NCI-H2227 (cell line): ENCODE results near the gene DDX24.

ENCODE experiments used
- DNase-seq: peaks from one replicate; lab custom pipeline; 2025; ENCODE audit not compliant: unreplicated experiment; lab: John Stamatoyannopoulos, UW

The DDX24 gene

DNA sequence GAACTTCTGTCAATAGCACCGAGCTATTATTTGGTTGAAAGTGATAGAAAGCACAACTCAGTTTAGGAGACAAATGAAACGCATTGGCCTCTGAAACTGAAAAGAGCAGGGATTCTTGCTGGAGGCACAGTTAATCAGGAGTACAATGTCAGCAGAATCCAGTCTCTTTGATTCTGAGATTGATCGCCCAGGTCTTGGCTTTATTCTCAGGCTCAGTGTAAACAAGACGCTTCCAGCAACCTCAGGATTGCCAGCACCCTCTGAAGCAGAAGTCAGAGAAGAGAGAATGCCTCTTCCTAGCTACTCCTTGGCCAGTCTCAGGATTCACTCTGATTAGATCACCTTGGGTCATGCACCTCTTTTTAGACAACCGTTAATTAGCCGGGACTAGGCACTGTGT lies 66.6 kb downstream of the DDX24 start:
- DNase-seq = no peak

DNA sequence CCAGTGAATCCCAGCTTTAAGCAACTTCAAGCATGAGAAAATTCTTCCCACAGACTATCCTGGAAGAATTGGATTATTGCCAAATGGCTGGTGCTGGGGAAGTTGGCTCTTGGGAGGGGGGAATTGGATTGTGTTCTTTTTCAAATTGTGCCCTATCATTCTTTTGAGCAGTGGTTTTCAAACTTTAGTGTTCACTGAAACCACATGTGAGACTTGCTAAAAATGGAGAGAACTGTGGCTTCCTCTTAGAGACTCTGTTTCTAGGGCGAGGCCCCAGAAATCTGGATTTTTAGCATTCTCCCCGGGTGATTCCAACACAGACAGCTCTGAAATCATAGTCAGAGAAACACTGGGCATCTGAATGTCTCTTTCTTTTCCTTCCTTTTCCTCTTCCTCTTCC lies 69.2 kb downstream of the DDX24 start:
- DNase-seq = peak; percentile 14

DNA sequence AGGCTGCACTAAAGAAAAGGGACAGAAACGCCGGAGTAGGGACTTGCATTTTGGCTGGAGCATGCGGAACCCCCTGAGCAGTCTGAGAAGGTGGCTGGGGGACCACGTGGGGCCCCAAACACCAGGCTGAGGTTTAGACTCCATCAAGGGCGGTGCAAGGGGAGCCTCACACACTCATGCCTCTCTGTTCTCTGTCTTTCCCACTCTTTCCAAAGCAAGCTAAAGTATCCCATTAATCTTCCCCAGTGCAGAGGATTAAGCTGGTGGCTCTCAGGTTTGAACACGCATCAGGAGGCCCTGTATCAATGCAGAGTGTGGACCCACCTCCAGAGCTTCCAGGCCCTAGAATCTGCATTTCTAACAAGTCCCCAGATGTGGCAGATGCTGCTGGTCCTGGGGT lies 70.4 kb downstream of the DDX24 start:
- DNase-seq = no peak

DNA sequence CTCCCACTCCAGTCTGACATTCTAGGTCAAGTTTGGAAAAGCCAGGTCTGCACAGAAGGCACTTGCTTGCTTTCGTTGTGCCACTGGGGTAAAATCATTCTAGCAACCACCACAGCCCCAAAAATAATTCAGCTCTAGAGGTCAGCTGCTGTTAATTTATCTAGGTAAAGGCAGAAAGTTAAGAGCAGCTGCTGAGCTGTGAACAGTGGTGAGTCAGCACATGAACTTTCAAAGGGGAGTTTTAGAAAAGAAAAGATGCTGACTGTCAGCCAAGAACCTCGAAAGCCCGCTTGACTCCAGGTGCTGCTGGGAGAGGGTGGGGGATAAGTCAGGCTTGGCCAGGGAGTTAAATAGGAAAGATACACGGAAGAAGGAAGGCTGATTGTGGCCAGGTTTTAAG lies 71.2 kb downstream of the DDX24 start:
- DNase-seq = no peak

DNA sequence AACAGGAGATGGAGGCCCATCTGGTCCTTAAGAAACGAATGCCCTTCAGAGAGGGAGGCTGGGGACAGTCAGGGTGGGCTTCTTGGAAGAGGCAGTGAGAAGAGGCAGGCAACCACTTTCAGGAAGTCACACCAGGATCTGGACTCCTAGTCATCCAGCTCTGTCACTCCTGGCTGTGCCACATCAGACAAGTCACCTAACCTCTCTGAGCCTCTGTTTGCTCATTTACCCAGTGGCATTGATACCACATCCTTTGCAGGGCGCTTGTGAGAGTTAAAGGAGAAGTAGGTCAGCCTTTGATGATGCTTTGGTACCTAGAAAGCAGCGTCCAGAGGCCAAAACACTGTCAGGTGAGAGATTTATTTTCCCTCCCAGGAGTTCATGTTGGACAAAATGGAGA lies 72.8 kb downstream of the DDX24 start:
- DNase-seq = no peak

DNA sequence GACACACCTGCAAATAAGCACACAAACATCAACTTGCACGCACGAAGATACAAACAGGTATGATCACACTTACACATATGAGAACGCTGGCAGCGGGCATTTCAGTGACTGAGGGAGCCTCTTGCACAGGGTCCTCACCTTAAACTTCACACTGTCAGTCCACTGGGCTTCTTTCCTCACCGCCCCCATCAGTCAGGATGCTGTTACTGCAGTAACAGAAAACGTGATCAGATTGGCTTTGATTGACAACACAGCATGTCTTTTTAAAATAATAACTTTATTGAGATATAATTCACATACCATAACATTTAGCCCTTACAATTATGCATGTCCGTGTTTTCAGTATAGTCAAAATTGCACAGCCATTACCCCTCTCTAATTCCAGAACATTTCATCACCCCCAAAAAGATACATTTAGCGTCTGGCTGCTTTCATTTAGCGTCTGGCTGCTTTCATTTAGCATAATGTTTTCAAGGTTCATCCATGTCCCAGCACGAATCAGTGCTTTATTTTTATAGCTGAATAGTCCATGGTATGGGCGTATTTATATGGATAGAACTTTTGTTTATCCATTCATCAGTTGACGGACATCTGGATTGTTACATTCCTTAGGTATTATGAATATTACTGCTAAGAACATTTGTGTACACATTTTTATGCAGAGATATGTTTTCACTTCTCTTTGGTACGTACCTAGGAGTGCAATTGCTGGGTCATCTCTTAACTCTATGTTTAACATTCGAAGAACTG lies 75.5 kb downstream of the DDX24 start:
- no peak for DNase-seq

DNA sequence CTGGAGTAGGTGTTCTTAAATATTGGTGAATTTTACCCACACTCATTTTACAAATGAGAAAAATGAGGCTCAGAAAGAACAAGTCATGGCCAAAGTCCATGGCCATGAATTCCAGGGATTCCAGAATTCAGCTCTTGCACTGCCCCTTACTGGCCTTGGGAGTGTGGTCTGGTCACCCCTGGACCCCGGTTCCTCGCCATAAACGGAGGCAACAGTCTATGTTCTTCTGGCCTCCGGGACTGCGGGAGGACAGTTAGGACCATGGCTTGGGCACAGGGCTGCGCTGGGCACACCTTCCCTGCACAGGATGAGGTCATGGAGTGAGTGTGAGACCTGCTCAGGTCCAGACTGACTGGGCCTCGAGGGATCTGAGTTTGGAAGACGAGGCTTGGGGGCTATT lies 77.0 kb downstream of the DDX24 start:
- no peak for DNase-seq

DNA sequence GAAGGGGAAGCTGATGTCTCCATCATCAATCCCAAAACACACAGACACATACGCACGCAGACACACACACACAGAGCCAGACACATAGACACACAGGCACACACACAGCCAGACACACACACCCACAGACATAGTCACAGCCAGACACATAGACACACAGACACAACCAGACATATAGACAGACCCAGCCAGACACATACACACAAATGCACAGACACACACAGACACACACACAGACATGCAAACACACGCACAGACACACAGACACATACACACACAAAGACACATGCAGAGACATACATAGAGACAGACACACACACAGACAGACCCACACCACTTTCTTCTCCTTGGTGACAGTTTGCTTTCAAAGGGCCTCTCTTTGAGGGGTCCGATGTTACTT lies 77.6 kb downstream of the DDX24 start:
- DNase-seq = no peak

DNA sequence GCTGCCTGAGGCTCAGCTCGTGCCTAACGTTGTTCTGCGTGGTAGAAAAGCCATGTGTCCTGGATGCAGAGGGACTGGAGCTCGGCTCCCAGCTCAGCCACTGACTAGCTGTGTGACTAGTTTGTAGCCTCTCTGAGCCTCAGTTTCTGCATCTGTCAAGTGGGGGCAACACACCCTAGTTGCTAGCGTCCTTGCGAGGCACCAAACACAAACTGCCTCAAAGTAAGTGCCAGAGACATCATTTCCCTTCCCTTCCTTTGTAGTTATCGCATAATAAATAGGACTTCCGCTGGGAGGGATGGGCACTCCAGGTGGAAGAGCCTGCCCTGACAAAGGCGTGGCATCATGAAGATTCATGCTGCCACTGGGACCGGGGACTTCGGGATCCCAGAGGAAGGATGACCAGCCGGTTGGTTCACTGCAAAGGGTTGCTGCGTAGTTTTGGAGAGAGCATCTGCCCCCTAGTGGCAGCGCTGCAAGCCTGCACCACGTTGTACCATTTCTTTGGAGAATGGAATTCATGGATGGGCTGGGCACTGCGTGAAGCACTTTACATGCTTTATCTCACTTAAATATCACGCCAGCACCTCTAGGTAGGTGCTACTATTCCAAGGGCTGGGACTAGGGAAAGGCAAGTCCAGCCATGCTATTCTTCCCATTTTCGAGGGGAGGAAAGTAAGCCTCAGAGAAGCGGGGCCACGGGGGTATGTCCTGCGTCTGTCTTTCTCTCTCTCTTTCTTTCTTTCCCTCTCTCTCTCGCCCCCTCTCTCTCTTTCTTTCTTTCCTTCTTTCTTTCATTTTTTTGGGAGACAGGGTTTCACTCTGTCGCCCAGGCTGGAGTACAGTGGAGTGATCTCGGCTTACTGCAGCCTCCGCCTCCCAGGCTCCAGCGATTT lies 79.3 kb downstream of the DDX24 start:
- DNase-seq = peak; percentile 68

DNA sequence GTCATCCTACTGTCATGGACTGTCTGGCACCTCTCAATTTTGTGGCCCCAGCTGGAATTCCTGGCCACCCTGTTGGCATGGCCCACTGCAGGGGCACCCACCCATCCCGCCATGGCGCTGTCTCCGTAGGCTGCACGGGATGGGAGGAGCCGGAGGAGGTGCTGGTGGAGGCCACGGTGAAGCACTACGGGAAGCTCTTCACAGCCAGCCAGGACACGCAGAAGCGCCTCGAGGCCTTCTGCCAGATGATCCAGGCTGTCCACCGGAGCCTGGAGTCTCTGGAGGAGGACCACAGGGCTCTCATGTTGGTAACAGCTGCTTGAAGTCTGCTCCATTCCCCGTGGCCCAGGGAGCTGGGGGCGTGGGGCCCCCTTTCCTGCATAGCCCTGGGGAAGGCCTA lies 80.0 kb downstream of the DDX24 start:
- DNase-seq = no peak

DNA sequence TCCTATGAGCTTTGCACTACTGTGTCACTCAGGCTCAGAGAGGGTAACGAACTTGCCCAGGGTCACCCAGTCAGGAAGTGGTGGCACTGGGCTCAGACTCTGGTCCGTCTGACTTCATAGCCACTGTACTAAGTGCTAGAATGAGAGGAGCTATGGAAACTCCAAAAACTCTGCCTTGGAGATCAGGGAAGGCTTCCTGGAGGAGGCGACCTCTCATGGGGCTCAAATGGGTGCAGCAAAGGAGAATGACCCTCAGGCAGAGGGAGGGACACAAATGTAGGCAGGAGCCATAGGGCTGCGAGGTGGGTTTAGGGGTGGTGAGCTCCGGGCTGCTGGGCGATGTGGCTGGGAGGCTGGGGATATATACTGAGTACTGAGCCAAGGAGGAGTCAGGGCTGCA lies 80.7 kb downstream of the DDX24 start:
- no peak for DNase-seq

DNA sequence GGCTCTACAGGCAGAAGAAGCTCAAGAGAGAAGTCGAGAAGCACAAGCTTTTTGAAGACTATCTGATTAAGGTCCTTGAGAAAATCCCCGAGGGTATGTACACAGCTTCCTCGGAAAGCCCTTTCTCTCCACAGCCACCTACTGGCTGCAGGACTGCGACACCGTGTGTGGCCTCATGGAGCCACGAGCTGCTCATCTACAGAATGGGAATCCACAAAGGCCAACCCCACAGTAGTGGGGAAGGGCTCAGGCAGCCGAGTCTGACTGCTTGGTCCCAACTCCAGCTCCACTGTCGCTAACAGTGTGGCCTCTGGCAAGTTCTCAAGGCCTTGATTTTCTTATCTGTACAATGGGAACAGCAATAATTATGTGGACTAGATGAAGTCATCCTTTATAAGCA lies 81.4 kb downstream of the DDX24 start:
- DNase-seq = no peak

DNA sequence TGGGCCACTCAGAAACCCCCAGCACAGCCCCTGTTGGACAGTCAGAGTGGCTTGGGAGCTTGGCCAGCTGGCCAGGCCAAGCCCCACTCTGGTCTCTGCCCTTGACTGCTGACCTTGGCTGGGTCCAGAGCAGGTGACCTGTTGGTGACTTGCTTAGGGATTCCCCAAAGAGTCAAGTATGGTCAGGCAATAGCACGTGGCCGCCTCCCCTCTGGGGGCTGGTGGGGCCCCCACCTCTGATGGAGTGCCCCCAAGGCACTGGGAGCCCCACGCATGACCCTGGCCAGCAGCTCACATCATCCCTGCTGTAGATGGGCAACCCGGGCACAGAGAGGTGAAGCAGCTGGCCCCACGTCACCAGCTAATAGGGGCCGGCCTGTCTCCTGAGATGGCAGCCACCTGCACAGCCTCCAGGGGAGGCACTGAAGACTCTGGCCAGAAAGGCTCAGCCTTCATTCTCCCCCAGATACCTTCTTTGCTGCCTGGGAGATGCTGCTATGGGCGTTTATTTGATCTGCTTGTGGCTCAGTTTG lies 82.1 kb downstream of the DDX24 start:
- no peak for DNase-seq
